Stimulated activated CD8-positive, alpha-beta memory T cell treated with anti-CD3 and anti-CD28 coated beads, Interleukin-12 subunit alpha, Interleukin-12 subunit beta, amount 100 ng/mL, for 4 hours (primary cell): Measurements from ENCODE around the gene UGP2.
"Not testable (repeated sequence)": the region's sequence is repeated elsewhere in the genome, so short reads cannot be mapped to it uniquely, and the experiment has no call there.

Source experiments
- DNase-seq: peaks from one replicate; pipeline ENCODE4 v3.0.0-alpha.2; 2020; ENCODE audit warnings: low read depth

Gene UGP2

DNA sequence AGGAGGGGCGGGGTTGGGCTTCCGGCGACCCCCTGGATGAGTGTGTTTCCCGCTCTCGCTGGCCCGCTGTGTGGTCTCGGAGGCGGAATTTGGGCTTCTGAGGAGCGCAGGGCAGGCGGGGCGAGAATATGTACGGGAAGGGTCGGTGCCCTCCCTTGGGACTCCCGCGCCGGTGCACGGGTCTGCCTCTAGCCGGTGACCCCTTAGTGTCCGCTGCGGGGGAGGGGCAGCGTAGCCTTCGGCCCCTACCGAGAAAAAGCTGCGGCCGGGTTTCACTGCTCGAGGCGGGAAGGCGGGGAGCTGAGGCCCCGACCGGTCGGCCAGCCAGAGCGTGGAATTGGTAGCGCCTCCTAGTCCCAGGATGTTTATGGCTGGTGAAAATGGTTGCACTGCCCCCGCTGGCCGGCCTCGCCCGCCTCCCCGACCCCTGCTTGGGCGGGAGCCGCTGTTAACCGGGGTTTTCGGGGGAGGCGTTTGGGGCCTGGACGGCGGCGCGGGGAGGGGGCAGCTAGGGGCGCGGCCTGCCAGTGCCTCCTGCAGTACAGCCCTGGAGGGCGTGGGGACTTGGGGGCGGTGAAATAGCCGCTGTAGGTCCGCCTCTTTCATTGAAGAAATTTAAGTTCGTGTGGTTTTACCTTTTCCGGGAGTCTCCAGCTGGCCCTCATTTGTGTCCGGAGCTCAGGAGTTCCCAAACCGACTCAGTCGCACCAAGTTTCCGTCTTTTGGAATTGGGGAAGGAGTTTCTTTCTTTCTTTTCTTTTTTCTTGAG lies at the start of gene UGP2:
TSS of gene UGP2 (plus strand) at position 643 of the 769 bp plus-strand sequence. CDS start 290 bp downstream, outside the sequence.
- peak; percentile 63 for DNase-seq

DNA sequence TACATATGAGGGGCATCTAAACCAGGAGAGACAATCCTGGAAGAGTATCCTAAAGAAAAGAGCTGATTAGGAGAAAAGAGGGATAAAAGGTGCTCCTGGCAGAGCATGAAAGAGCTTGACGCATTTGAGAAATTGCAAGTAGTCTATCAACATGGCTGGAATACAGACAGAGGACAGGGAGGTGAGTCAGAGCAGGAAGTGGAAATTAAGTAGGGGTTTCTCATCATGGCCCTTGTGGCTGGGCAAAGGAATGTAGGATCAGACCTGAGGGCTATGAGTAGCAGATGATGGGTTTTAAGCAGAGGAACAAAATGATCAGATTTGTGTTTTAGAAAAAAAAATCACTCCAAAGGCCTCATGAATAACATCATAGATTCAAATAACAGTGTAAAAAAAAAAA lies 49.2 kb upstream of the UGP2 start:
- no peak for DNase-seq

DNA sequence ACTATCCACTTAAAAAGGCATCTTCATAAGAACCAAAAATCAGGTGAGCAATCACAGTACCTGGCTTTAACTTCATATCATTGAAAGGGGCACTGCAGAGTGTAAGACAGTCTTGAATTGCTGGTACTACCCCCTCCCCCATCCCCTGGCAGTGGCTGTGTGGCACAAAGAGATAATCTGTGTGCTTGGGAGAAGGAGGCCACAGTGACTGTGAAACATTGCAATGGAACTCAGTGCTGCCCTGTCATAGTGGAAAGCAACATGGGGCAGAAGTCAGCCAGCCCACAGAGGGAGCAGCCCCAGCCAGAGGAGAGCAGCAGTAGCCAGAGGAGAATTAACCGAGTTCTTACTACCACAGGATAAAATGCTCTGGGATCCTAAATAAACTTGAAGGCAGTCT lies 45.3 kb upstream of the UGP2 start:
- no peak for DNase-seq

DNA sequence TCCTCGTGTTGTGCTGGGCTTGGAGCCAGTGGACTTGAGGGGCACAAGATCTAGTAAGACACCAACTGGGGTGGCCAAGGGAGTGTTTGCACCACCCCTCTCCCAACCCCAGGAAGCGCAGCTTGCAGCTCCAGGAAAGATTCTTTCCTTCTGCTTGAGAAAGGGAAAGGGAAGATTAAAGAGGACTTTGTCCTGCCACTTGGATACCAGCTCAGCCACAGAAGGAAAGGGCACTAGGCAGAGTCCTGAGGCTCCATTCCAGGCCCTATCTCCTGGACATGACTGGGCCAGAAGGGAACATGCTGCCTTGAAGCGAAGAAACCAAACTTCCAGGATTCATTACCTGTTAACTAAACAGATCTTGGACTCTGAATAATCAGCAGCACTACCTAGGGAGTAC lies 44.9 kb upstream of the UGP2 start:
- DNase-seq: no peak

DNA sequence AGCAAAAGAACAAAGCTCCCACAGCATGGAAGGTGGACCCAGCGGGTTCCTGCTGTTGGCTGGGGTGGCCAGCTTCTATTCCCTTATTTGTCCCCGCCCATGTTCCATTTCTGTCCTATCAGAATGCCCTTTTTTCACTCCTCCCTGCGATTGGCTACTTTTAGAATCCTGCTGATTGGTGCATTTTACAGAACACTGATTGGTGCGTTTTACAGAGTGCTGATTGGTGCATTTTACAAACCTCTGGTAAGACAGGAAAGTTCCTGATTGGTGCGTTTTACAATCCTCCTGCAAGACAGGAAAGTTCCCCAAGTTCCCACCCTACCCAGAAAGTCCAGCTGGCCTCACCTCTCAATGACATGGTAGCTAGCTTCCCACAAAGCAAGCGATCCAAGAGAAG lies 40.2 kb upstream of the UGP2 start:
- no peak for DNase-seq

DNA sequence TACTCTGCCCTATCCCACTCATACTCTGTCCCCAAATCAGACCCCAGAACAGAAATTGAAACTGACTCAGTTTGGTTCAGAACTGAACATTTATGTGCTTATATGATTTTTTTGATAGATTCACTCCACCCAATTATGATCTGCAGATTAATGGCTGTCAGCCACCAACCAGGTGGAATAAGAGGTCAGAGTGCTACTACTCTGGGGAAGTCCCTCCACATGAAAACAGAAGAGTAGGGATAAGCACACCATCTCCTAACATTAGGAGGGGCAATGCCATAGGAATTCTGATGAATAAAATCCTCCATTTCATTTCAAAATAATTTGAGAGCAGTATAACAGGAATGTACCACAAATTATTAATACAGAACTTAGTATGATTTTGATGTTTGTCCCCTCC lies 36.3 kb upstream of the UGP2 start:
- DNase-seq: no peak

DNA sequence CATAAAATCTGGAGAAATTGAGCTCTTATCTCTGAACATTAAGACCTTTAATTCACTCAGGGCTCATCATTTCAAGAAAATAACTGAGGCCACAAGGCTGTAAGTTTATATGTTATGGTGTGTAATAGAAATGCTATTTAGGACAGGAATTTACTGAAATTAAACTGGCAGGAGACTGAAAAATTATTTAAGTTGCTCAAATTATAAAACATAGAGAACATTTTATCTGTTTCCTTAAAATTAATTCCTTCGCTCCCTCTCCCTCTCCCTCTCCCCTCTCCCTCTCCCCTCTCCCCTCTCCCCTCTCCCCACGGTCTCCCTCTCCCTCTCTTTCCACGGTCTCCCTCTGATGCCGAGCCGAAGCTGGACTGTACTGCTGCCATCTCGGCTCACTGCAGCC lies 33.7 kb upstream of the UGP2 start:
- not testable (repeated sequence) for DNase-seq

DNA sequence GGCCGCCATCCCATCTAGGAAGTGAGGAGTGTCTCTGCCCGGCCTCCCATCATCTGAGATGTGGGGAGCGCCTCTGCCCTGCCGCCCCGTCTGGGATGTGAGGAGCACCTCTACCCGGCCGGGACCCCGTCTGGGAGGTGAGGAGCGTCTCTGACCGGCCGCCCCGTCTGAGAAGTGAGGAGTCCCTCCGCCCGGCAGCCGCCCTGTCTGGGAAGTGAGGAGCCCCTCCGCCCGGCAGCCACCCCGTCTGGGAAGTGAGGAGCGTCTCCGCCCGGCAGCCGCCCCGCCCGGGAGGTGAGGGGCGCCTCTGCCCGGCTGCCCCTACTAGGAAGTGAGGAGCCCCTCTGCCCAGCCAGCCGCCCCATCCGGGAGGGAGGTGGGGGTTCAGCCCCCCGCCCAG lies 32.8 kb upstream of the UGP2 start:
- not testable (repeated sequence) for DNase-seq

DNA sequence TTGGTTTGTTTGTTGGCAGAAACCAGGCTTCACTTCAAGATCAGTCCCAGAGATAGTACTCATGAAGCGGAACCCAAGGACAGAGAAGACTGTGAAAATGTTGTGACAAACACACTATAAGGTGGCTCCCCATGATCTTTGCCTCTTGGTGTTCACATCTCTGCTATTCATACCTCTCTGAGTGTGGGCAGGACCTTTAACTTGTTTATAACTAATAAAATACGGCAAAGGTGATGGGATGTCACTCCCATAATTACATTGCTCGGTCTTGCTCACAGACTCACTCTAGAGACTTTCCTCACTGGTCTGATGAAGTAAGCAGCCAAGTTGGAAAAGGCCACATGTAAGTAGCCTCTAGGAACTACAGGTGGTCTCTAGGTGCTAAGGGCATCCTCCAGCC lies 30.6 kb upstream of the UGP2 start:
- no peak for DNase-seq

DNA sequence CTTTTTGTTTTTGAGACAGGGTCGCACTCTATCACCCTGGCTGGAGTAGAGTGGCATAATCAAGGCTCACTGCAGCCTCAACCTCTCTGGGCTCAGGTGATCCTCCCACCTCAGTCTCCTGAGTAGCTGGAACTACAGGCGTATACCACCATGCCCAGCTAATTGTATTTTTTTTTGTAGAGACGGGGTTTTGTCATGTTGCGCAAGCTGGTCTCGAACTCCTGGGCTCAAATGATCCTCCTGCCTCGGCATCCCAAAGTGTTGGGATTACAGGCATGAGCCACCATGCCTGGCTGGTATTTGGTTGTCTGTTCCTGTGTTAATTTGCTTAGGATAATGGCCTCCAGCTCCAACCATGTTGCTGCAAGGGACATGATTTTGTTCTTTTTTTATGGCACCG lies 29.8 kb upstream of the UGP2 start:
- not testable (repeated sequence) for DNase-seq

DNA sequence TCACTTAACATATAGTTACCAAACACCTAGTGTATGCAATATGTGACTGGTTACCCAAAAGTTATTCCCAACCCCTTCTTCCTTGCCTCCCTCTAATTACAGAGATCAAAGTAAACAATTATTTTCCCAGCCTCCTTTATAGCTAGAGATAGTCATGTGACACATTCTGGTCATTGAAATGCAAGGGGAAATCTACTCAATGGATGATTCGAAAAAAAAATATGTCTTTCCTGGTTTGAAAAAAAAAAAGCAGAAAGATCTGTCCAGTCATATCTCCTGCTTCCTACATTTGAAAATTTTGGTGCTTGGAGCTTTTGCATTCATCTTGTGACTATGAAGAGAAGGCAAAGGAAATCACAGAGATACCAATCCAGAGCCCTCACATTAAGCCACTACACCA lies 27.6 kb upstream of the UGP2 start:
- DNase-seq: no peak

DNA sequence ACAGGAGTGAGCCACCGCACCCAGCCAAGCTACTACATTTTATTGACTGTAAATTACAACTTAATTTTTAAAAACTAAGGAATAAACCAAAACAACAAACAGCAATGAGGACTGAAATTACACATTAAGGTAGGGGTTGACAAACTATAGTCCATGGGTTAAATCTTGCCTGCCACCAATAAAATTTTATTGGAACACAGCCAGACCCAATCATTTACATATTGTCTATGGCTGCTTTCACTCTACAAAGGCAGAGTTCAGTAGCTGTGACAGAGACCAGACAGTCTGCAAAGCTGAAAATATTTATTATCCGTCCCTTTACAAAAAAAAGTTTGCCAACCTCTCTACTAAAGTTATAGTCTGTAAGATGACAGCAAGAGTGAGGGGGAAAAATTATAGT lies 24.3 kb upstream of the UGP2 start:
- DNase-seq: no peak

DNA sequence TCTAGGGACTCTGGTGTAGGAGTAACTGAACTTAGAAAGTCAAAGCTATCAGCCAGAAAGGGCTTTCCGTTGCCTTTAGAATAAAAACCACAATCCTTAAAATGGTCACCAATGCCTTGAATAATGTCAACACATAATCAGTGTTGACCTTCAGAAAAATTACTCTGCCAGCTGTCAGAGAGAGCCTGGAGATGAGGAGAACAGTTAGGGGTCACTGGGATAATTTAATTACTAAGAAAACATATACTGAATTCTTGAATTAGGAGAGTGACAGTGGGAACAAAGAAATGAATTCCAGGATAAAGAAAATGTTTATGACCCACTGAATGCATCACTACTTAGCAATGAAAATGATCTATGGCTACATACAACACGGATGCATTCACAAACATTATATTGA lies 23.4 kb upstream of the UGP2 start:
- DNase-seq: no peak

DNA sequence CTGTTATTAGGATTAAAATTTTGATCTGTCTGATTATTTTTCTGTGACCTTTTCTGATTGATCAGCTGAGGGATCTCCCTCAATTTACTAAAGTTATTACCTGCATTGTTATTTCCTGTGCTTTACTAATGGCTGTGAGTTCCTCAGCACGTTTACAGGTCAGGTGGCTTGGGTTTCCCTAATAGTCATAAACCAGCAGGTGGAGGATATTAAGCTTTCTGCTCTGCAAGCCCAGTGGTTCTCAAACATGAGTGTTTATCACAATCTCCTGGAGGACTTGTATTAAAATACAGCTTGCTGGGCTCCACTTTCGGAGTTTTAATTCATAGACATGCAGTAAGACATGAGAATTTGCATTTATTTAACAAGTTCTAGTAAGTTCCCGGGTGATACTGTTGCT lies 22.4 kb upstream of the UGP2 start:
- DNase-seq: no peak

DNA sequence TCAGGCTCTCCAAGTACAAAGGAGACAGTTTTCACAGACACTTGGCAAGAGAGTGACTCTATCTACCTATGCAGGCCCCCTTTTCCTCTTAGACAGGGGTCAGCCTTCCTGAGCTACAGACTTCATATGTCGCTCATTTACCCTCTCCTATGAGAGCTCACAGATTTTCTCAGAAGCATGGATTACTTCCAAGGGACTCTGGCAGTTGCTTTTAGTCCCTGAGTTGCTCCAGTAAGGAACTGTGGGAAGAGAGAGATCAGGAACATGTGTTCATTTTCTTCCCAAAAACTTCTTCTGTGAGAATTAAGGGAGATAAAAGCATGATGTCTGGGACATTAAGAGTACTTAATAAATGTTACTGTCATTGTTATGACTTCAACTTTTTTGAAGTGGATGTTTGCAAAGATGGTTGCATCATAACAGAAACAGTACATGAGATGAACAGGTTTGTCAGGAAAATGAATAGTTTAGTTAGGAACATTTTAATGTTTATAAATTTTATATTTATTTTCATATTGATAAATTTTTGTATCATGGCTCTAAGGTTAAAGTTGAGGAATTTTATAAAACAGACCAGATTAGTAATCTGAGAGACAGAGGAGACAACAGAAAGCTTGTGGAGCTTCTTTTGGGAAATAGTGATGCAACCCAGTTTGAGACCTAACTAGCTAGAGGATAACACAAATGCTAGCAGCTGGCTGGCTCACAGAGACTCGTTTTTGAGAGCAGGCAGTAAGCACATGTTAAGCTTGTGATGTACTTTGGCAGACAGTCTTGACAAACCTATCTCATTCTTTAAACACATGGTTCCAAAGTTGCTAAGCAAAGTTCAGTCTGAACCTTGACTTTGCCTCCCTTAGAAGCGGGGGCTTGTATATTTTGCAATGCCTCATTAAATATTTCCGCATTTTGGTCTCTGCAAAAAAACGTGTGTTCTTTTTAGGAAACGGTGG lies 21.7 kb upstream of the UGP2 start:
- no peak for DNase-seq

DNA sequence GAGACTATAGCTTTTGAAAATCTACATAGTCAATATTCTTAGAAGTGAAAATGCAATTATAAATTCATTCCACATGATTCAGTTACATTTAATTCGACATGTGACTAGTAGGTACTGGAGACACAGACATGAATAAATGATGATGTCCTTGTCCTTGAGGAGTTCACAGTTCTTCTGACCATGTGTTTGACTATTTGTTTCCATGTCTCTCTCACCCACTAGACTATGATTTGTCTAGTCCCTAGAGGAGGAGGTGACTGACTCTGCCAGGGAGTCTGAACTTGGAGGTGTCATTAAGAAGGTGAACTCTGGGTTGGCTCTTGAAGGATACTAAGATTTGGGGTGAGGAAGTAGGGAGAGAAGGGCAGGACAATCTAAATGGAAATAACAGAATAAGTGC lies 20.7 kb upstream of the UGP2 start:
- DNase-seq: no peak

DNA sequence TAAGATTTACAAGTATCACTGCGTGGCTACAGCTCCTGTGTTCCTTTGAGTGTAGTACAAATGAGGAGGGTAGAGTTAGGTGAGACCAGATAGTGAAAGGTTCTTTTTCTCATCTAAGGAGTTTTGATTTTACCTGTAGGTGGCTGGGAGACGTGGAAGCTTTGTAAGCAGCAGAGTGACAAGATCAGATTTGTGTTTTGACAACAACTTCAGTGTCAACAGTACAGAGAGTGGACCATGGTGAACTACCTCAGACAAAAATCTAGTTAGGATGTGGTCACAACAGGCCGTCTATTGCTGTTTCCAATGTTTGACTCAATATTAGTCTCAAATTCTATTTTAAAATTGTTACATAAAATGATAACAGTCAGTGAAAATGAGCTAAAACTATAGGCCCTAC lies 20.3 kb upstream of the UGP2 start:
- DNase-seq: no peak

DNA sequence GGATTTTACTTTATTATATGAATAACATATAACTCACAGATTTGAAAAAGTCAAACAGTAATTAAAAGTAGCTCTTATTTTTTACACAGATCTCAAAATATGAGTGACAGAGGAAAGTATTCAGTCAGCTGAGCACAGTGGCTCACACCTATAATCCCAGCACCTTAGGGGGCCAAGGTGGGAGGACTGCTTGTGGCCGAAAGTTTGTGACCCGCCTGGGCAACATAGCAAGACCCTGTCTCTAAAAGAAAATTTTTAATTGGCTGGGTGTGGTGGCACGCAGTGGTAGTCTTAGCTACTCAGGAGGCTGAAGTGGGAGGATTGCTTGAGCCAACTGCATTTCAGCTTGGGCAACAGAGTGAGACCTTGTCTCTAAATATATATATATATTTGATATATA lies 19.2 kb upstream of the UGP2 start:
- no peak for DNase-seq

DNA sequence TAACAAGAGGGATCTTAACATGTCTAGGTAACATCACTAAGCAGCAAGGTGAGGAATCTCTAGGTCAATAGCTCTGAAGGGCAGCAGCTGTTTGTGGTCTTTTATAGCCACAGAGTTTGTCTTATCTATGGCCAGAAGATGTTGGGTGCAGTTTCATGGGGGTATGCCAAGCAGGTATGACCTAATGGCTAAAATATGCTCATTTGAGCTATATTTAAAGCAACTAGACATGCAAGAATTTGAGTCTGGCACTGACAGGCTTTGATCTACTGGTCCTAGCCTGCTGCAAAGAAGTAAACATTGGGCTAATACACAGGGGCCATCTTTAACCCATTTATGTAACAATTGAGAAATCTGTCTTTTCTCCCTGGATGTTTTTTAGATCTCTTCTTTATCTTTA lies 13.9 kb upstream of the UGP2 start:
- DNase-seq: no peak

DNA sequence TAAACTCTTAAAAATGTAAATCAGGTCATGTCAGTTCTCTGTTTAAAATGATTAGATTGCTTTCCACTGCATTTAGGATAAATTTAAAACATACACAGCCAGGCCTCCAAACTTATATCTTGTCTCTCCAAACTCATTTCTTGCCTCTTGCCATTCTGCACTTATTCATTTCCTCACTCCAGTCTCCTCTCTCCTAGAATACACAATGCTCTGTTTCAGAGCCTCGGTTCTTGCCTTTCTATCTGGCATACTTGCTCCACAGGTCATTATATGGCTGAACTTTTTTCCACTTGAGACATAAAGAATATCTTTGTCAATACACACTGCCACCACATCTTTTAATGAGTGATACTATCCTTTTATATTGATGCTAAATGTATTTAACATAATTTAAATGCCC lies 10.5 kb upstream of the UGP2 start:
- DNase-seq: no peak

DNA sequence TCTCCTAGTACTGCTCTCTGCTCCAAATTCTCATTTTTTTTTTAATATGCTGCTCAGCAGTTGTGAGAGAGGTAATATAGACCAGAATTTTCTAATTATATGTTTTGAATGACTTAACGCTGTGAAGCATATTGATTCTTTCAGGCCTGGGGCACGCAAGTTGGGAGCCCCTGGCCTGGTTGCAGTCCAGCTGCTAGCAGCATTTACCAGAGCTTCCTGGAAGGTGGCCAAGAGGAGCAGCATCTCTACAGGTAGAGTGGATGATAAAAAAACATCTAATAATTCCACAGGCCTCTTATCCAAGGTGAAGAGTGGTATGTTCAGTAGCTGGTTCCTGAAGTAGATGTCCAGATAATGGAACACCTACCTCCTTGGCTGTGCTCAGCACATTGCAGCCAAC lies 7.3 kb upstream of the UGP2 start:
- DNase-seq: no peak

DNA sequence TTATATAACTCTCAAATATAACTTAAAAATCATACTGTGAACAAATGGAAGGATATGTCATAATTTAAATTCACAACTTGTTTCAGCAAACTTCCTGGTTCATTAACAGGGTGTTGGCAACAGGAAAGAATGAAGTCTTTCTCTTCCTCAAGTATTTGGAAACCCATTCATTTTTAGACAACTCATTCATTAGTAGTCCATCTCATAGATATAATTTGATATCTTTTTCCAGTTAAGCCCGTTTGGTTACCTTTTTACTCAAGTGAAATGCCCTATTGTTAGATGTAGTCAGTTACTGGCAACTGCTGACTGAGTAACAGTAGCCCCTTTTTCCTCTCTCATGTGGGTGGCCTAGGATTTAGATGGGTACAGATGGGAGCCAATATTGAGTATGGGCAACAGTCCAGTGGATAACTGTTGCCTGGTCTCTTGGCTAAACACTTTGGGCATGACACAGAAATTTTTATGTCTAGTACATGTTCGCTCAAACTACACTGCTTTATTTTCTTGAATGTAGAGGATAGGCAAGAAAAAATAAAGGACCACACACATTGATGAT lies 4.6 kb upstream of the UGP2 start:
- DNase-seq: no peak
